ENCODE measurements around the gene COL26A1. TPM values are rescaled to one million over a fixed set of nuclear protein-coding genes. Genes with fewer than 3 reads are reported as not detected.
A peak's percentile ranks its signal among the peaks of the same experiment; 100 is the strongest.

The COL26A1 gene
- total RNA-seq, 1 experiment from 2014 or later, result 42.6 TPM

- DNase-seq, result peak; percentile 14
- Histone ChIP-seq H2BK5ac (ENCODE audit: insufficient read length, low read length) (no peak overlapping the region), H4K20me1 (ENCODE audit: control insufficient read depth, insufficient read depth, insufficient read length) (no peaks in the 10 kb centered on the region), H3K23ac (ENCODE audit: insufficient read length, low read depth, low read length) (no peak overlapping the region), H3K56ac (ENCODE audit: insufficient read length, low read depth, low read length) (no peak overlapping the region), H4K8ac (replicated peaks; ENCODE audit: insufficient read length, low read depth, low read length) (no peak overlapping the region), H3K27ac (ENCODE audit: insufficient read length, low read depth, low read length) (no peak overlapping the region), H3K9me3 (ENCODE audit: control insufficient read depth, low read depth, low read length) (no peaks in the 10 kb centered on the region), H2BK20ac (ENCODE audit: low read depth, low read length, poor library complexity, severe bottlenecking) (no peak overlapping the region), H3K4me1 (ENCODE audit: insufficient read depth, low read length) (no peaks in the 10 kb centered on the region), H2AFZ (ENCODE audit: low read length) (no peak overlapping the region), H2BK15ac (ENCODE audit: low read depth, low read length) (no peak overlapping the region), H3K18ac (ENCODE audit: insufficient read length, low read depth, low read length) (no peak overlapping the region), H3K9ac (ENCODE audit: extremely low read depth, insufficient read length, low read length) (no peak overlapping the region), H3K23me2 (ENCODE audit: insufficient read length, low read depth, low read length, poor library complexity, severe bottlenecking) (no peaks in the 10 kb centered on the region), H3K4ac (ENCODE audit: low read depth, low read length) (no peak overlapping the region), H2AK5ac (ENCODE audit: insufficient read length, low read length) (no peak overlapping the region), H4K5ac (ENCODE audit: insufficient read length, low read depth, low read length) (no peak overlapping the region), H3K79me1 (ENCODE audit: insufficient read depth, low read depth, low read length, poor library complexity, severe bottlenecking) (no peaks in the 10 kb centered on the region), H2BK120ac (ENCODE audit: low read depth, low read length, poor library complexity, severe bottlenecking) (no peak overlapping the region), H4K91ac (ENCODE audit: insufficient read length, low read depth, low read length) (no peak overlapping the region), H3K27me3 (ENCODE audit: insufficient read depth, low read length) (no peaks in the 10 kb centered on the region), H3T11ph (ENCODE audit: low read length) (no peak overlapping the region), H3K79me2 (ENCODE audit: insufficient read depth, low read length) (no peaks in the 10 kb centered on the region), H3K4me2 (ENCODE audit: insufficient read depth, insufficient read length, low read length) (no peak overlapping the region), H3K14ac (ENCODE audit: insufficient read depth, low read length) (no peak overlapping the region), H2BK12ac (ENCODE audit: insufficient read length, low read depth, low read length) (no peak overlapping the region)
- no peaks in the 10 kb centered on the region; the same call in 1 of the 2 replicates for H3K27me3 Mint-ChIP-seq (ENCODE audit: low read depth)
- no peaks in the 10 kb centered on the region for H3K9me3 Mint-ChIP-seq
- TF ChIP-seq CTCF (conservative IDR thresholded peaks at IDR 0.05), result no peak
- H3K4me3 Mint-ChIP-seq, result no peak overlapping the region
- H3K36me3 Mint-ChIP-seq (ENCODE audit: insufficient read depth in 1 of 3, low read depth in 3 of 3), result peaks cover 16 to 33% (median 26%) of the 10 kb centered on the region in 3 experiments; a peak in 6 of 7 replicates
- H3K4me1 Mint-ChIP-seq, result no peaks in the 10 kb centered on the region
- WGBS (ENCODE audit: extremely low coverage, insufficient read length, low lambda C conversion rate), result no CpG with 5 or more reads among the region's 5 CpGs
- no peak overlapping the region for H3K27ac Mint-ChIP-seq
These were observed 187.1 kb downstream of the COL26A1 start for GRCh38 chr7:101549734-101550133.
